Stimulated activated effector memory CD8-positive, alpha-beta T cell treated with anti-CD3 and anti-CD28 coated beads, Interleukin-12 subunit alpha, Interleukin-12 subunit beta, amount 100 ng/mL, for 72 hours (primary cell): Measurements from ENCODE around the gene GEMIN2.
"Not testable (repeated sequence)": the region's sequence is repeated elsewhere in the genome, so short reads cannot be mapped to it uniquely, and the experiment has no call there.

ENCODE experiments used
- ATAC-seq: fragments of 150-1000 bp; cut with Tn5 transposase; 2 replicates; pipeline ENCODE4 v1.10.0; 2021
- DNase-seq, 2 donors: peaks; one replicate each; pipeline ENCODE4 v3.0.0; 2021 to 2022; ENCODE audit warnings: low spot score in 2 of 2
- H3K27ac Mint-ChIP-seq: one replicate; pipeline ENCODE4 v1.8.0; 2022; ENCODE audit warnings: mild to moderate bottlenecking, mixed read lengths
- H3K36me3 Mint-ChIP-seq: one replicate; pipeline ENCODE4 v1.8.0; 2022; ENCODE audit warnings: mild to moderate bottlenecking, mixed read lengths
- H3K4me1 Mint-ChIP-seq: one replicate; pipeline ENCODE4 v1.8.0; 2022; ENCODE audit warnings: mixed read lengths
- H3K4me3 Mint-ChIP-seq: one replicate; pipeline ENCODE4 v1.8.0; 2022; ENCODE audit warnings: mild to moderate bottlenecking, mixed read lengths
- H3K9me3 Mint-ChIP-seq: one replicate; pipeline ENCODE4 v1.8.0; 2022; ENCODE audit warnings: mixed read lengths

GEMIN2 gene

DNA sequence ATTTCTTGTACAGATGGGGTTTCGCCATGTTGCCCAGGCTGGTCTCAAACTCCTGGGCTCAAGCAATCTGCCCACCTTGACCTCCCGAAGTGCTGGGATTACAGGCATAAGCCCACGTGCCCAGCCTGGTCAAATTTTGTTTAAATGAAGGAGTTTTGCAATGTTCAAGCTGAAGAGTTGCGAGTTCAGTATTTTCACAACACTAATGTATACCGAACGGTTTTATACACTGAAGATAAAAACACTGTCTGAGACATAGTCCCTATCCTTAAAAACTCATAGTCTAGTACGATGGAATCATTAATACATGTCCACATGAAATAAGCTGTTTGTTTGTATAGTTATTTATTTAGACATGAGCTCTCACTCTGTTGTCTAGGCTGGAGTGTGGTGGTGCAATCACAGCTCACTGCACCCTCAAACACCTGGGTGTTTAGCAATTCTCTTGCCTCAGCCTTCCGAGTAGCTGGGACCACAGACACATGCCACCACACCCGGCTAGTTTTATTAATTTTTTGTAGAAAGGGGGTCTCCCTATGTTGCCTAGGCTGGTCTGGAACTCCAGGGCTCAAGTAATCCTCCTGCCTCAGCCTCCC, 40.6 kb downstream of the GEMIN2 start:
- H3K27ac Mint-ChIP-seq: peak overlapping the region; percentile 27
- DNase-seq (peak in 1 of 2 donors; percentile 6), ATAC-seq (no peak)
- H3K36me3 Mint-ChIP-seq: peaks cover 80% of the 10 kb centered on the region
- H3K4me3 Mint-ChIP-seq: no peak overlapping the region
- H3K4me1 Mint-ChIP-seq: no peaks in the 10 kb centered on the region
- H3K9me3 Mint-ChIP-seq: no peaks in the 10 kb centered on the region

DNA sequence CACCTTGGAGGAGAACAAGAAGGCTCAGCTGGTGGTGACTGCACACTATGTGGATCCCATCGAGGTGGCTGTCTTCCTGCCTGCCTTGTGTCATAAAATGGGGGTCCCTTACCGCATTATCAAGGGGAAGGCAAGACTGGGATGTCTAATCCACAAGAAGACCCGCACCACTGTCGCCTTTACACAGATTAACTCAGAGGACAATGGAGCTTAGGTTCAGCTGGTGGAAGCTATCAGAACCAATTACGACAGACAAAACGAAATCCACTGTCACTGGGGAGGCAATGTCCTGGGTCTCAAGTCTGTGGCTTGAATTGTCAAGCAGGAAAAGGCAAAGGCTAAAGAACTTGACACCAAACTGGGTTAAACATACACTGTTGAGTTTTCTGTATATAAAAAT, 43.4 kb downstream of the GEMIN2 start:
- DNase-seq (no peak), ATAC-seq (no peak)
- H3K27ac Mint-ChIP-seq: no peak overlapping the region
- H3K36me3 Mint-ChIP-seq: peaks cover 66% of the 10 kb centered on the region
- peaks cover 21% of the 10 kb centered on the region for H3K4me1 Mint-ChIP-seq
- no peaks in the 10 kb centered on the region for H3K9me3 Mint-ChIP-seq
- H3K4me3 Mint-ChIP-seq: no peak overlapping the region

DNA sequence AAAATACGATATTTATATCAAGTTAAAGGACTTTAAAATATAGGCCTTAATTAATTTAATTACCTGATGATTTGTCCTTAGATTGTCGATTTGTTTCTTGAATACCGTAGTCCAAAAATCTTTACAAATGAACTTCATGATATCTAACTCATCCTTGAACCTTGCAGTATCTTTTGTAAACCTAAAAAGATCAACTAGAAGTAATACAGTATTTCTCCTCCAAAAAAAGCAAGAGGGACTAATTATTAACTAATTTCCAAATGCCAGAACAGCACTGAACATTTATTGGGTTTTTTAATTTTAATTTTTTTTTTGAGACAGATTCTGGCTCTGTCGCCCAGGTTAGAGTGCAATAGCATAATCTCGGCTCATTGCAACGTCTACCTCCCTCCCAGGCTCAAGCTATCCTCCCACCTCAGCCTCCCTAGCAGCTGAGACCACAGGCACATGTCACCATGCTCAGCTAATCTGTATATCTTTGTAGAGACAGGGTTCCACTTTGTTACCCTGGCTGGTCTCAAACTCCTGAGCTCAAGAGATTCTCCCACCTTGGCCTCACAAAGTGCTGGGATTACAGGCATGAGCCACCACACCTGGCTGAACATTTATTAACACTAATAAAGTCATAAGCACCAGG, 44.2 kb downstream of the GEMIN2 start:
- Mint-ChIP-seq H3K4me1 (peaks cover 27% of the 10 kb centered on the region), H3K4me3 (no peak overlapping the region), H3K9me3 (no peaks in the 10 kb centered on the region), H3K36me3 (peaks cover 66% of the 10 kb centered on the region), H3K27ac (no peak overlapping the region)
- no peak for ATAC-seq
- no peak for DNase-seq

DNA sequence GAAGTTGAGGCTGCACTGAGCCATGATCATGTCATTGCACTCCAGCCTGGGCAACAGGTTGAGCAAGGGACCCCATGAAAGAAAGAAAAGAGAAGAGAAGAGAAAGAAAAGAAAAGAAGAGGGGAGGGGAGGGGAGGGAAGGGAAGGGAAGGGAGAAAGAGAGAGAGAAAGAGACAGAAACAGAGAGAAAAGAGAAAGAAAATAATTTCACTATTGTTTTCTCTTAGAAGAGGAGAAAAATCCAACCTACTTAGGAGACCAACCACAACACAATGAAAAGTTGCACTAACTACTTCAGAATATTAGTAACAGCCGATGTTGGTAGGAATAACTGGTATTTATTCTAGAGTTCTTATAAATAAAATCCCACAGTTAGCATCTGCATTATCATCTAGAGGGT, 46.4 kb downstream of the GEMIN2 start:
- H3K4me3 Mint-ChIP-seq: no peak overlapping the region
- ATAC-seq (no peak), DNase-seq (no peak)
- H3K36me3 Mint-ChIP-seq: peaks cover 59% of the 10 kb centered on the region
- H3K9me3 Mint-ChIP-seq: no peaks in the 10 kb centered on the region
- H3K27ac Mint-ChIP-seq: no peak overlapping the region
- peaks cover 34% of the 10 kb centered on the region for H3K4me1 Mint-ChIP-seq

DNA sequence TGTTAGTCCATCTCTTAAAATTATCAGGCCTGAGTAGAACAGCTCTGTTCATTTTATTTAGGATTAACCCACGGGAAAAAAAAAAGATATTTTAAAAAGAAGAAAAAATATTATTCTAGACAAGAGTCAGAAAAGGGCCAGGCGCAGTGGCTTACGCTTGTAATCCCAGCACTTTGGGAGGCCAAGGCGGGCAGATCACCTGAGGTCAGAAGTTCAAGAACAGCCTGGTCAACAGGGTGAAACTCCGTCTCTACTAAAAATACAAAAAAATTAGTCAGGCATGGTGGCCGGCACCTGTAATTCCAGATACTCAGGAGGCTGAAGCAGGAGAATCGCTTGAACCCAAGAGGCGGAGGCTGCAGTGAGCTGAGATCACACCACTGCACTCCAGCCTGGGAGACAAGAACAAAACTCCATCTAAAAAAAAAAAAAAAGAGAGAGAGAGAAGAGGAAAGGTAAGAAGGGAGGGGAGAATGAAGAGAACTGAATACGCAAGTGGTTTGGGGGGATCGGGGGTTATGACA, 53.7 kb downstream of the GEMIN2 start:
- H3K27ac Mint-ChIP-seq, ATAC-seq, H3K9me3 Mint-ChIP-seq, DNase-seq: not testable (repeated sequence)
- Mint-ChIP-seq H3K4me3 (peak overlapping the region; percentile 79), H3K36me3 (peaks cover 48% of the 10 kb centered on the region), H3K4me1 (peaks cover 32% of the 10 kb centered on the region)

DNA sequence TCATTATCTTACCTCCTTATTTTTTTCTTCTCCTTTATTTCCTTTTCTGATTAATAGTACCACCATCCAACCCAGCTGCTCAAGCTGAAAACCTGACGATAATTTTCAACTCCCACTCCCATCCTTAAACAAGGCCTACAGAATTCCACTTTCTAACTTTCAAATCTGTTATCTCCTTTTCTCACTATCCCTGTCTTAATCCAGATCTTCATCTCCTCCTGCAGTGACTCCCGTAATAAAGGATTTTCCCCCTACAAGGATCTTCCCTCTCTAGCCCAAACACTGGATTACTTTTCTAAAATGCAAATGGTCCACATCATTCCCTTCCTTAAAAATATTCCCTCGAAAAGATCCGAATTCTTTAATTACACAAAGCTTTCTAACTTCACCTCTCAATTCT, 54.5 kb downstream of the GEMIN2 start:
- peaks cover 28% of the 10 kb centered on the region for H3K4me1 Mint-ChIP-seq
- H3K36me3 Mint-ChIP-seq: peaks cover 41% of the 10 kb centered on the region
- no peak for DNase-seq
- H3K4me3 Mint-ChIP-seq: peak overlapping the region; percentile 79
- peak overlapping the region; percentile 99 for H3K27ac Mint-ChIP-seq
- no peak for ATAC-seq
- H3K9me3 Mint-ChIP-seq: no peaks in the 10 kb centered on the region

DNA sequence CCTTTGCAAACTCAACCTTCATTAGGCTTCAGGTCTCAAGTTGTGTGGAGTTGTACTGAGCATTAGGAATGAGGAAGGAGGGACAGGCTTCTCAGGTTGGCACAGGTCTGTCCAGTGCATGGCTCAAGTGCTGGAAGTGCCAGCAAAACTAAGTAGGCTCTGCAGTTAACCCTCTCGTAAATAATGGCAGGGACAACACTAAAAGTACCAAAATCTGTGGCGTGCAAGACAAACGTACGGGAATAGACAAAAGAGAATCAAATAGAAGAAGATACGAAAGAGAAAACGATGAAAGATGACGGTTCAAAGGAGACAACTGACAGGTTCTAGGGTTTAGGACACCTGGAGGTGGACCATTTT, 55.4 kb downstream of the GEMIN2 start:
- Mint-ChIP-seq H3K9me3 (no peaks in the 10 kb centered on the region), H3K27ac (peak overlapping the region; percentile 99), H3K36me3 (peaks cover 36% of the 10 kb centered on the region), H3K4me3 (peak overlapping the region; percentile 79), H3K4me1 (peaks cover 29% of the 10 kb centered on the region)
- DNase-seq (no peak), ATAC-seq (no peak)

DNA sequence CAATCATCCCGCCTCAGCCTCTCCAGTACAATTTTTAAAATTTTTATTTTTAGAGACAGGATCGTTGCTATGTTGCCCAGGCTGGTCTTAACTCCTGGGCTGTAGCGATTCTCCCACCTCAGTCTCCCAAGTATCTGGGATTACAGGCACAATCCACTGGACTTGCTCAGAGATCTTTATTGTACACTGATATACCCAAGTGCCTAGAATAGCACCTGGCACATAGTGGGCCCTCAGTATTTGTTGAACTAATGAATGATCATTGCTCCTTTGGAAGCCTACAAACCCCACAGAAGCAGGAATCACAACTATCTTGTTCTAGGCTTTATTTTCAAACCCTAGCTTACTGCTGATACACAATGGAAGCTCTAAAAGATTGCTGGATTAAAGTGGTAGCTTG, 59.1 kb downstream of the GEMIN2 start:
- ATAC-seq (no peak), DNase-seq (no peak)
- Mint-ChIP-seq H3K27ac (peak overlapping the region; percentile 26), H3K4me3 (peak overlapping the region; percentile 95), H3K9me3 (no peaks in the 10 kb centered on the region), H3K4me1 (peaks cover 29% of the 10 kb centered on the region), H3K36me3 (peaks cover 15% of the 10 kb centered on the region)

DNA sequence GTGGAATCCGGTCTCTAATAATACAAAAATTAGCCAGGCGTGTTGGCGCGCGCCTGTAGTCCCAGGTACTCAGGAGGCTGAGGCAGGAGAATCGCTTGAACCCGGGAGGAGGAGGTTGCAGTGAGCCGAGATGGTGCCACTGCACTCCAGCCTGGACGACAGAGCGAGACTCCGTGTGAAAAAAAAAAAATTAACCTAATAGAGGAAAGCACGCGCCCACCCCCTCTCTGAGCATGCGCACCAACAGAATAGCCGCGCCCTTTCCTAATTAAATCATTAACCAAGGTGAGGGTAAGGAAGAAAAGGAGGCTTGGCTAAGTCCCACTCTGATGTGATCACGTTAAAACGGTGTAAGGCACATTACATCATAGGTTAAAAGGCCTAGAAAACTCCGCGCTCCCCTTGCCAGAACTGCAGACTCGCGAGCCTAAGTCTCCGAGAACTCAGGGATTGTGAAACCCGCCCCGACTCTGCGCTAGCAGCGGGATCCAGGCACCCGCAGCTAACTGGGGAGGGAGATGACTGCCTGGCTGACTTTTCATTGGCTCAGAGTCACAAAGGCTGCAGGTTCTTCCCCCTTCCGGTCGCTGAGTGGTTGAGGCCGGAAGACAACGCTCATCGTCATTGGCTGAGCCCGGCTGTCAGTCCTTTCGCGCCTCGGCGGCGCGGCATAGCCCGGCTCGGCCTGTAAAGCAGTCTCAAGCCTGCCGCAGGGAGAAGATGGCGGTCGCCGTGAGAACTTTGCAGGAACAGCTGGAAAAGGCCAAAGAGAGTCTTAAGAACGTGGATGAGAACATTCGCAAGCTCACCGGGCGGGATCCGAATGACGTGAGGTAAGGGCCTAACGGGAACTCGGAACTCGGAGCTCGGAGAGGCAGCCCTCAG, 60.7 kb downstream of the GEMIN2 start, which contains the start of gene PNN:
Gene PNN (plus strand): TSS at position 695 of the 885 bp plus-strand sequence. CDS start 26 bp downstream, at position 721.
- Mint-ChIP-seq H3K9me3 (no peaks in the 10 kb centered on the region), H3K4me3 (peak within 1 kb of the TSS; percentile 95), H3K36me3 (peaks cover 6% of the 10 kb centered on the region), H3K4me1 (peaks cover 30% of the 10 kb centered on the region), H3K27ac (peak within 1 kb of the TSS; percentile 100)
- ATAC-seq (peak; percentile 96), DNase-seq (peak; percentile 79 to 96)

DNA sequence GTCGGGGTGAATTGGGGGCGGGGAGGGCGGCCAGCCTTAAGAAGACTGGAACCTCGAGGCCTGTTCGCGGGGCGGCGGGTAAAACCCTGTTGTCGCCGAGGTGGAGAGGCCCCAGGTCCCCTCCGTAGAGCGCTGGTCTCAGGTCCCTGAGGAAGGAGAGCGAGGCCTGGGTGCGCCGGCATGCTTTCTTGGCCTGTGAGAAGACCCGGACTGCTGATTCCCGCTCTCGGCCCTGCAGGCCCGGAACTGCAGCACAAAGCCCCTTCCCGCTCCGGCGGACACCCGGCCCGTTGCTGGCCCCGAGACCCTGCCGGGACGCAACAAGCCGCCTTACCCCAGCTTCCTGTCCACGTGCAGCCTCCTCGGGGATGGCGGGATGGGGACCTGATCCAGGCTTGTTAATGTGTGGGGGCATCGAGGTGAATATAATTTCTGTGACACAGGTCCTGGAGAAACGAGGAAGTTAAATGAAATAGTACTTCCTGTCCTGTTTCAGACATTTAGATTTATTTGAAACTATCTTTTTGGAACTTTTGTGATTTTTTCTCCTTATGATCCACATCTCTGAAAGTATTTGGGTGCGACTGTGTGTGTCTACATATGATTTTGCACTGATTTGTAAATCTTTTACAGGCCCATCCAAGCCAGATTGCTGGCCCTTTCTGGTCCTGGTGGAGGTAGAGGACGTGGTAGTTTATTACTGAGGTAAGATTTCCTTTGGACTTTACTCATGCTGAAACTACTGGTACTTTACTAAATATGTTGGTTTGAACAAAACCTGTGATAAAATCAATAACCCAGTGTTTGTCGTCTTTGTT, 61.5 kb downstream of the GEMIN2 start:
- Mint-ChIP-seq H3K9me3 (no peaks in the 10 kb centered on the region), H3K36me3 (no peaks in the 10 kb centered on the region), H3K4me1 (peaks cover 30% of the 10 kb centered on the region), H3K4me3 (peak overlapping the region; percentile 95), H3K27ac (peak overlapping the region; percentile 100)
- DNase-seq (peak; percentile 36 to 79), ATAC-seq (peak; percentile 2)

DNA sequence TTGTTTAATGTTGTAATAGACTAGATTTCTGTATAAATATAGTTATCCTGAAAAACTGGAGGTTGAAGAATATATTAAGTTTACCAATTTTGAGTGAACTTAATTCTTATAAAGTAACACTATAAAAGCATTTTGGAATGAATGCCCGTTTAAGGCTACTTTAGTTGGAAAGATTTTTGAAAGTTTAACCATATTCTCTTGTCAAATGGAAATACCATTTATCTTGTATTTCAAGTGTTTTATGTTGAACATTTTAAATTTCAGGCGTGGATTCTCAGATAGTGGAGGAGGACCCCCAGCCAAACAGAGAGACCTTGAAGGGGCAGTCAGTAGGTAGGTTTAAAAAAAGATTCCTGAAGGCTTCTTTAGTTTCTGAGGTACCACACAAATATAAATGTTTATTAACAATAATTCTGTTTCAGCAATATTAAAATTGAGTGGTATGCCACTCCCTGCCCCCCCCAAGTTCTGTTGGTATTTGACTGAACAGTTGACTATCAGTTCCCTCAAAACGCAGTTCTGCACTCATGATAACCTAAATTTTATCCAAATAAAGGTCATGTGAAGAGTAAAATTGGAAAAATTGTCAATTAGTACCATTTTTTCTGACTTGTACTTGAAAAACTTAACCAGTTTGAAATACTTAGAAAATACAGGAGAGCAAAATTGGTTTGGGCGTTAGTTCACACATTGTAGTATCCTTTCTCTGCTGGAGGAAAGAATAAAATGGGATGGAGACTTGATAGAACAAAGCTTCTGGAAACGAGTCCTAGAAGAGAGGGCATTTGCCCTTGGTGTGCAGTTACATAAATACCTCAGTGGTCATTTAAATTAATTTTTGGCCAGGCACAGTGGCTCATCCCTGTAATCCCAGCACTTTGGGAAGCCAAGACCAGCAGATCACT, 62.4 kb downstream of the GEMIN2 start:
- Mint-ChIP-seq H3K4me3 (peak overlapping the region; percentile 95), H3K27ac (peak overlapping the region; percentile 100), H3K36me3 (no peaks in the 10 kb centered on the region), H3K9me3 (no peaks in the 10 kb centered on the region), H3K4me1 (peaks cover 30% of the 10 kb centered on the region)
- ATAC-seq: no peak
- DNase-seq: peak in 1 of 2 donors; percentile 10

DNA sequence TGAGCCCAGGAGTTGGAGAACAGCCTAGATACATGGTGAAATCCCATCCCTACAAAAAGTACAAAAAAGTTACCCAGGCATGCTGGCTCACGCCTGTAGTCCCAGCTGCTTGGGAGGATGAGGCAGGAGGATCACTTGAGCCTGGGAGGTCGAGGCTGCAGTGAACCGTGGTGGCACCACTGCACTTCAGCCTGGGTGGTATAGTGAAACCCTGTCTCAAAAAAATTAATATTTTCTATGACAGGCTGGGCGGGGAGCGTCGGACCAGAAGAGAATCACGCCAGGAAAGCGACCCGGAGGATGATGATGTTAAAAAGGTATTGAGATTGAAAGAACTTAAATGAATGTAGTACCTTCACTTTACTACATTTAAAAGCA, 63.0 kb downstream of the GEMIN2 start:
- H3K36me3 Mint-ChIP-seq: no peaks in the 10 kb centered on the region
- no peak for DNase-seq
- H3K4me1 Mint-ChIP-seq: peaks cover 30% of the 10 kb centered on the region

DNA sequence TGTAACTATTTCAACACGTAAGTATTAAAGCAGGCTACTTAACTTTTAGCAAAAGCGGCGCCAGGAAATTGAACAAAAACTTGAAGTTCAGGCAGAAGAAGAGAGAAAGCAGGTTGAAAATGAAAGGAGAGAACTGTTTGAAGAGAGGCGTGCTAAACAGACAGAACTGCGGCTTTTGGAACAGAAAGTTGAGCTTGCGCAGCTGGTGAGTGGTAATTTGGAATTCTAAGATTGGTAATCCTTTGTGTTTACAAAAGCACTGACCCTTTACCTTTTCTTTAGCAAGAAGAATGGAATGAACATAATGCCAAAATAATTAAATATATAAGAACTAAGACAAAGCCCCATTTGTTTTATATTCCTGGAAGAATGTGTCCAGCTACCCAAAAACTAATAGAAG, 64.9 kb downstream of the GEMIN2 start:
- H3K27ac Mint-ChIP-seq: no peak overlapping the region
- H3K36me3 Mint-ChIP-seq: no peaks in the 10 kb centered on the region
- H3K4me3 Mint-ChIP-seq: no peak overlapping the region
- H3K4me1 Mint-ChIP-seq: peaks cover 28% of the 10 kb centered on the region
- DNase-seq (peak in 1 of 2 donors; percentile 10), ATAC-seq (no peak)
- no peaks in the 10 kb centered on the region for H3K9me3 Mint-ChIP-seq

More for the DNA sequence above, 63.0 kb downstream of the GEMIN2 start:
- H3K4me3 Mint-ChIP-seq: peak overlapping the region; percentile 95
- no peak for ATAC-seq
- peak overlapping the region; percentile 100 for H3K27ac Mint-ChIP-seq
- H3K9me3 Mint-ChIP-seq: no peaks in the 10 kb centered on the region

DNA sequence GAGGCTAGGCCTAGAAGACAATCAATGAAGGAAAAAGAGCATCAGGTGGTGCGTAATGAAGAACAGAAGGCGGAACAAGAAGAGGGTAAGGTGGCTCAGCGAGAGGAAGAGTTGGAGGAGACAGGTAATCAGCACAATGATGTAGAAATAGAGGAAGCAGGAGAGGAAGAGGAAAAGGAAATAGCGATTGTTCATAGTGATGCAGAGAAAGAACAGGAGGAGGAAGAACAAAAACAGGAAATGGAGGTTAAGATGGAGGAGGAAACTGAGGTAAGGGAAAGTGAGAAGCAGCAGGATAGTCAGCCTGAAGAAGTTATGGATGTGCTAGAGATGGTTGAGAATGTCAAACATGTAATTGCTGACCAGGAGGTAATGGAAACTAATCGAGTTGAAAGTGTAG, 66.4 kb downstream of the GEMIN2 start:
- Mint-ChIP-seq H3K4me1 (peaks cover 23% of the 10 kb centered on the region), H3K27ac (no peak overlapping the region), H3K9me3 (no peaks in the 10 kb centered on the region), H3K36me3 (no peaks in the 10 kb centered on the region), H3K4me3 (no peak overlapping the region)
- ATAC-seq (no peak), DNase-seq (peak in 1 of 2 donors; percentile 28)
